ENCODE measurements around the gene BRPF1. TPM values are rescaled to one million over a fixed set of nuclear protein-coding genes. Genes with fewer than 3 reads are reported as not detected.

Gene BRPF1
- total and polyA plus RNA-seq, 10 of the 15 experiments (the other 5 are each of a cell fraction or from before 2014, with no cell fraction given), result 1.2 to 25.3 (median 13.6) TPM

- Histone ChIP-seq H2AFZ (ENCODE audit: control insufficient read depth, low read depth, low read length) (no peak overlapping the region), H3K4me2 (ENCODE audit: control insufficient read depth, insufficient read depth) (no peak overlapping the region), H3K9me3 (replicated peaks; ENCODE audit: control insufficient read depth, insufficient read depth, low read length) (no peaks in the 10 kb centered on the region), H3K4me3 (no peak overlapping the region), H3K9ac (ENCODE audit: control insufficient read depth, insufficient read depth, low read length) (no peak overlapping the region), H3K27ac (ENCODE audit: control insufficient read depth, insufficient read depth) (no peak overlapping the region), H3K4me1 (ENCODE audit: control insufficient read depth, insufficient read depth, low read length) (peaks cover 31% of the 10 kb centered on the region), H3K79me2 (ENCODE audit: control insufficient read depth, insufficient read depth, low read length) (no peaks in the 10 kb centered on the region), H4K20me1 (ENCODE audit: control insufficient read depth, insufficient read depth) (no peaks in the 10 kb centered on the region), H3K36me3 (ENCODE audit: control insufficient read depth in 2 of 2, insufficient read depth in 2 of 2, low read length in 1 of 2) (peaks cover 2 to 7% of the 10 kb centered on the region in 2 experiments; a peak in 2 of 4 replicates), H3K27me3 (replicated peaks in 1 of 2; ENCODE audit: control insufficient read depth in 2 of 2, insufficient read depth in 2 of 2, low read length in 1 of 2) (no peaks in the 10 kb centered on the region)
- intact Hi-C loops (cut with micrococcal nuclease; ENCODE audit: unreplicated experiment) (no loop called here), in situ Hi-C loops (cut with MboI) (no loop called here)
- POLR2A ChIA-PET, result interaction anchor here (0.5 to 1.8 kb wide), 7 partner anchors 8 to 299 kb away, joined by 3 to 9 read pairs (median 4); partner anchors contain the start of genes ARPC4 and TADA3
- ATAC-seq (no peak), DNase-seq (ENCODE audit: low read depth, low spot score) (no peak), FAIRE-seq (no peak)
- CTCF ChIA-PET, result interaction anchor here (0.6 to 4.0 kb wide), 8 partner anchors 8 to 428 kb away, joined by 3 to 15 read pairs (median 4); partner anchors contain the start of genes ARPC4, CRELD1 and OGG1
- 85% methylated on average over 3 of the region's 3 CpGs for WGBS (ENCODE audit: insufficient coverage, insufficient replicate concordance, low lambda C conversion rate, missing lambda C conversion rate)
- RAD21 ChIA-PET (ENCODE audit: unreplicated experiment), result interaction anchor here (0.6 to 3.0 kb wide), 10 partner anchors 11 to 692 kb away, joined by 3 to 11 read pairs (median 4); partner anchors contain the start of genes ARPC4, OGG1 and TTLL3
- SMC1A ChIA-PET (ENCODE audit: uncharacterized antibody, unreplicated experiment), result interaction anchor here (0.7 to 1.2 kb wide), 7 partner anchors 9 to 277 kb away, joined by 3 to 7 read pairs (median 3); no protein-coding TSS in a partner anchor
- no peak for TF ChIP-seq STAT3 (IDR thresholded peaks at IDR 0.05; ENCODE audit: low read depth, low read length)
- no peak for TF ChIP-seq ASH2L (IDR thresholded peaks at IDR 0.05; ENCODE audit: borderline replicate concordance, low read depth)
- no peak for TF ChIP-seq TCF12 (IDR thresholded peaks at IDR 0.05; ENCODE audit: low read depth, low read length)
- no peak for TF ChIP-seq CREB1 (IDR thresholded peaks at IDR 0.05; ENCODE audit: low read depth)
- no peak for TF ChIP-seq PML (IDR thresholded peaks at IDR 0.05; ENCODE audit: low read length)
- no peak for TF ChIP-seq PKNOX1 (IDR thresholded peaks at IDR 0.05)
- TF ChIP-seq EZH2 (IDR thresholded peaks at IDR 0.05; ENCODE audit: borderline replicate concordance, control insufficient read depth, low read depth, low read length), result no peak
- no peak for TF ChIP-seq TBL1XR1 (IDR thresholded peaks at IDR 0.05; ENCODE audit: low read depth, low read length)
- TF ChIP-seq CREM (IDR thresholded peaks at IDR 0.05; ENCODE audit: low read depth), result no peak
- TF ChIP-seq BRCA1 (IDR thresholded peaks at IDR 0.05; ENCODE audit: low read depth, low read length), result no peak
- no peak for TF ChIP-seq DPF2 (IDR thresholded peaks at IDR 0.05)
- no peak for TF ChIP-seq RUNX3 (IDR thresholded peaks at IDR 0.05; ENCODE audit: low read length)
- TF ChIP-seq BCL3 (IDR thresholded peaks at IDR 0.05; ENCODE audit: borderline replicate concordance, insufficient read depth, low read depth, low read length, poor library complexity, severe bottlenecking), result no peak
- no peak for TF ChIP-seq E2F8 (IDR thresholded peaks at IDR 0.05; ENCODE audit: low read depth, partially characterized antibody)
- no peak for TF ChIP-seq POLR2AphosphoS5 (IDR thresholded peaks at IDR 0.05; ENCODE audit: low read length)
- no TSS peak for BruUV-seq (replicated peaks)
These were observed 50.6 kb downstream of the BRPF1 start for GRCh38 chr3:9781978-9782603.

Data from GM12878 (cell line).